Stimulated activated naive CD8-positive, alpha-beta T cell treated with anti-CD3 and anti-CD28 coated beads, Interleukin-15, Interleukin-2, amounts not matched to agents 100 ng/mL and 50 ng/mL, for 24 hours (primary cell): Measurements from ENCODE around the gene SLC38A1.
"Not testable (repeated sequence)": the region's sequence is repeated elsewhere in the genome, so short reads cannot be mapped to it uniquely, and the experiment has no call there.

Source experiments
- H3K27ac Mint-ChIP-seq: one replicate; pipeline ENCODE4 v1.8.0; 2021; ENCODE audit warnings: mild to moderate bottlenecking, mixed read lengths
- H3K27me3 Mint-ChIP-seq: one replicate; pipeline ENCODE4 v1.8.0; 2021; ENCODE audit warnings: mixed read lengths
- H3K36me3 Mint-ChIP-seq: one replicate; pipeline ENCODE4 v1.8.0; 2021; ENCODE audit warnings: low read depth, mixed read lengths
- H3K4me1 Mint-ChIP-seq: one replicate; pipeline ENCODE4 v1.8.0; 2021; ENCODE audit warnings: low read depth, mixed read lengths
- H3K4me3 Mint-ChIP-seq: one replicate; pipeline ENCODE4 v1.8.0; 2021; ENCODE audit warnings: mild to moderate bottlenecking, mixed read lengths
- H3K9me3 Mint-ChIP-seq: one replicate; pipeline ENCODE4 v1.8.0; 2021; ENCODE audit warnings: mixed read lengths

The SLC38A1 gene

DNA sequence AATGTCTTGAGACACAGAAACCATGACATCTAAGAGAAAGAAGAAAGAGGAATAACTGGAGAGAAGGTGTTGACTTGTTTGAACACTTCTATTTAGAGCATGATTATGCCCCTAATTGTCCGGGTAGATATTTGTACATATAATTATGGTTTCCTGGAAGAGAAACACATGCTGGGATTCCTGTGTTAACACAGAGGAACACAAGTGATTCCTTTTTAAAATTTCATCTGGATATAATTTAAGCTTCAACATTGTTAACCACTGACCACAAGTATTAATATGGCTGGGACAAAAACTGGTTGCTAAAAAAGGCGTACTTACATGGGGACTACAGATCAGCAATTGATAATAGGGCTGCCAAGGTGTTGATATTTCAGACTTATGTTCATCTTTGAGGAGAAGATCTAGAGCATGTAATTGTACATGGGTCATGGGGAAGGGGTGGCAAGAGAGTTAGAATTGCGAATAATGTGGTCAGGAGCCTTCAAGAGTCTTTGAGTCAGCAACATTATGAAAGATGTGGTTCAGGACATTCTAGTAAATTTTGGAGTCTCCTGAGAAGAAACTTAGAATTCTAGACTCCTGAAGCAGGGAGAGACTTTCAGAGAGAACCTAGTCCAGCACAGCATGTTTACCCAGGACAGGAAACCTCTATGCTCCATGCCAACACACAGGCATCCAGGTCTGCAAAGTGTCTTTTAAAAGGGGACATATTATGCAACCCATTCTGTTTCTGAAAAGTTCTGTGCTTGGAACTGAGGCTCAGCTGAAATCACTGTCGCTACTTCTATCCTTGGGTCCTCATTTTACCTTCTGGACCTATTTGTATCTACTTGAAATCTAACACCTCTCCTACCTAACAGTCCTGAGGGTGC lies 56.5 kb downstream of the SLC38A1 start:
- H3K4me3 Mint-ChIP-seq = peak overlapping the region; percentile 31
- H3K27me3 Mint-ChIP-seq = no peaks in the 10 kb centered on the region
- H3K4me1 Mint-ChIP-seq = peaks cover 99% of the 10 kb centered on the region
- H3K9me3 Mint-ChIP-seq = no peaks in the 10 kb centered on the region
- peak overlapping the region; percentile 99 for H3K27ac Mint-ChIP-seq
- peaks cover 80% of the 10 kb centered on the region for H3K36me3 Mint-ChIP-seq

DNA sequence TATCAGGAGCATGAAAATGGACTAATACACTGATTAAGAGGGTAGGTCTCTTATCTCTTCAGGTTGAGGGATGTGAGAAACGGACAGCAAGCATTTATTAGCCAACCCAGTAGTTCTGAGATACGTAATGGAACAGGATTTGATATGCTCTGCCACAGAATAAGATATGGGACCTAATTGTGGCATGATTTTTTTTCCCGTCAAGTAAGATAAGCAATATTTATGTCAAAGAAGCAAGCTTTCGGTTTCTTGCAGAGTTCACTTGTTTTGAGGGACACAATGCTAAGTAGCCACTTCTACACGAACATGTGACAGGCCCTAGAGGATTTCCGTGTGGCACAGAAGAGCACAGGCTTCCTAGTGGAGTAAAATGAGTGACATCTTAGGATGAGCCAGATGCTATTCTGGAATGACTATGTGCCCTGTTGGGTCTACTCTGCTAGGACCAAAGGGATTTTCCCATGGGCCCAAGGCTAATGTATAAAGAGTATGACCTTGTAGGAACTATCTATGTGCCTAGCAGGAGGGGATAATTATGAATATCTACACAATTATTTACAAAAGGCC lies 57.9 kb downstream of the SLC38A1 start:
- peak overlapping the region; percentile 99 for H3K27ac Mint-ChIP-seq
- peak overlapping the region; percentile 80 for H3K4me3 Mint-ChIP-seq
- no peaks in the 10 kb centered on the region for H3K9me3 Mint-ChIP-seq
- H3K27me3 Mint-ChIP-seq = no peaks in the 10 kb centered on the region
- H3K36me3 Mint-ChIP-seq = peaks cover 81% of the 10 kb centered on the region
- peaks cover 98% of the 10 kb centered on the region for H3K4me1 Mint-ChIP-seq

GRCh38 chr12:46209914-46210872 lies 58.6 kb downstream of the SLC38A1 start:
- H3K36me3 Mint-ChIP-seq = peaks cover 85% of the 10 kb centered on the region
- peaks cover 90% of the 10 kb centered on the region for H3K4me1 Mint-ChIP-seq
- H3K4me3 Mint-ChIP-seq = peak overlapping the region; percentile 80

DNA sequence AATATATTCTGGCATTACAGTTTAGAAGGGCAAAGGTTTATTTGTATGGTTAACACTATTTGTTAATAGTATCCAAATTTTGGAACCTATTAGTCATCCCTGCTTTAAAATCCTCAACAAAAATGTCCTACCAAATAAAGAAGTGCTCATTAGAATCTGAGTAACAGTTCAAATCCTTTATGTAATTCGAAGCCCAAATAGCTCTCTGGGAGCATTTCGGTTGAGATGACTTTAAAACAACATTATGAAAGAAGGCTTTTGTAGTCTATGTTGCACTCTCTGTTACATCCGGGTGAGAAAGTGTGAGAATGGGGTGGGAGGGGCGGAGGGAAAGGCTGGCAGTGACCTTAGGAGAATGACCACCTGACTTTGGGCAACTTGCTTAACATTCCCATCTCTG lies 59.7 kb downstream of the SLC38A1 start:
- Mint-ChIP-seq H3K9me3 (no peaks in the 10 kb centered on the region), H3K4me3 (peak overlapping the region; percentile 80), H3K27ac (peak overlapping the region; percentile 99), H3K36me3 (peaks cover 95% of the 10 kb centered on the region), H3K4me1 (peaks cover 81% of the 10 kb centered on the region), H3K27me3 (no peaks in the 10 kb centered on the region)

More at GRCh38 chr12:46209914-46210872, 58.6 kb downstream of the SLC38A1 start:
- Mint-ChIP-seq H3K9me3 (no peaks in the 10 kb centered on the region), H3K27me3 (no peaks in the 10 kb centered on the region), H3K27ac (peak overlapping the region; percentile 99)

- H3K9me3 Mint-ChIP-seq = no peaks in the 10 kb centered on the region
Observed at GRCh38 chr12:46208370-46208769, 60.5 kb downstream of the SLC38A1 start.

GRCh38 chr12:46207644-46208043 lies 61.2 kb downstream of the SLC38A1 start:
- no peaks in the 10 kb centered on the region for H3K9me3 Mint-ChIP-seq
- peak overlapping the region; percentile 22 for H3K4me3 Mint-ChIP-seq

More at GRCh38 chr12:46208370-46208769, 60.5 kb downstream of the SLC38A1 start:
- Mint-ChIP-seq H3K36me3 (peaks cover 96% of the 10 kb centered on the region), H3K27ac (peak overlapping the region; percentile 99), H3K27me3 (no peaks in the 10 kb centered on the region), H3K4me3 (no peak overlapping the region), H3K4me1 (peaks cover 73% of the 10 kb centered on the region)

GRCh38 chr12:46206471-46206870 lies 62.4 kb downstream of the SLC38A1 start:
- Mint-ChIP-seq H3K4me3 (no peak overlapping the region), H3K27me3 (no peaks in the 10 kb centered on the region), H3K9me3 (no peaks in the 10 kb centered on the region), H3K27ac (peak overlapping the region; percentile 76), H3K4me1 (peaks cover 57% of the 10 kb centered on the region), H3K36me3 (peaks cover 97% of the 10 kb centered on the region)

More at GRCh38 chr12:46207644-46208043, 61.2 kb downstream of the SLC38A1 start:
- Mint-ChIP-seq H3K27ac (peak overlapping the region; percentile 99), H3K4me1 (peaks cover 65% of the 10 kb centered on the region), H3K36me3 (peaks cover 97% of the 10 kb centered on the region), H3K27me3 (no peaks in the 10 kb centered on the region)

DNA sequence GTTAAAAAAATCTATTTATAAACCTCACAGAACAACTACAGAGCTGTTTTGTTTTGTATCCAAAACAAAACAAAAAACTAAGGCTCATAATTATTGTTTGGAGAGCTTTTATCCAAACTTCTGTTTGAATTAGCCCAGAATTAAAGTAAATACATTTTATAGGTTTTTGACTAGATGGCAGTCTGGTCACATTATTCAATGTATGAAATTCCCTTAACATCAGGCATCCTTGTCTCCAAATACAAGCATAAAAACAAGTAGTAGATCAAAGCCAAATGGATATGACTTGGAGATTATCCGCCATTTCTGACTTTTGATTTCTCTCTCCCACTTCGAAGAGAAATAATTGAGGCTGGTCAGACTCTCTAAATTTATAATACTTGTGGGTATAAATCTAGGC lies 63.5 kb downstream of the SLC38A1 start:
- H3K9me3 Mint-ChIP-seq = no peaks in the 10 kb centered on the region
- H3K27ac Mint-ChIP-seq = no peak overlapping the region
- no peak overlapping the region for H3K4me3 Mint-ChIP-seq
- peaks cover 45% of the 10 kb centered on the region for H3K4me1 Mint-ChIP-seq
- peaks cover 98% of the 10 kb centered on the region for H3K36me3 Mint-ChIP-seq
- no peaks in the 10 kb centered on the region for H3K27me3 Mint-ChIP-seq

GRCh38 chr12:46201284-46201789 lies 67.5 kb downstream of the SLC38A1 start:
- Mint-ChIP-seq H3K27ac (peak overlapping the region; percentile 19), H3K9me3 (no peaks in the 10 kb centered on the region), H3K27me3 (no peaks in the 10 kb centered on the region), H3K36me3 (peaks cover 97% of the 10 kb centered on the region), H3K4me3 (no peak overlapping the region), H3K4me1 (peaks cover 6% of the 10 kb centered on the region)

DNA sequence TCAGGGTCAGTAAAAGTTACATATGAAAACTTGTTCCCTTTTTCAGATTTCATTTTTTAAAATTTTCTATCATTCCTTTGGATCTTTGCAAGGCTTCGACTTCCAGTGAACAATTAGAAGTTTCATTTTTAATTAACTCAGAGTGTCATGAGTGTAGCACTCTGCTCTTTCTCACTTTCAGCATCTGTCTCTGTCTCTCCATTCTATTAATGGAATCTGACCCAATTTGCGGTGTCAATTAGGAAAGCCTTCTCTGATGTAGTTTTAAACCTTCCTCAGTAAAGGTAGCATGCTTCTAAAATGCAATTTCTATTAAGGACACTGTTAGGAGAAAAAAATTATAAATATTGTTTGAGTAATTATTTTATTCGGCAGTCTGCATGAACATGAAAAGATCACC lies 68.3 kb downstream of the SLC38A1 start:
- H3K27me3 Mint-ChIP-seq = no peaks in the 10 kb centered on the region
- H3K36me3 Mint-ChIP-seq = peaks cover 97% of the 10 kb centered on the region
- no peak overlapping the region for H3K27ac Mint-ChIP-seq

GRCh38 chr12:46198913-46199312 lies 69.9 kb downstream of the SLC38A1 start:
- peaks cover 4% of the 10 kb centered on the region for H3K9me3 Mint-ChIP-seq
- H3K4me3 Mint-ChIP-seq = no peak overlapping the region
- H3K27ac Mint-ChIP-seq = peak overlapping the region; percentile 63
- H3K4me1 Mint-ChIP-seq = peaks cover 8% of the 10 kb centered on the region
- no peaks in the 10 kb centered on the region for H3K27me3 Mint-ChIP-seq
- H3K36me3 Mint-ChIP-seq = peaks cover 97% of the 10 kb centered on the region

More for the DNA sequence above, 68.3 kb downstream of the SLC38A1 start:
- Mint-ChIP-seq H3K9me3 (peaks cover 4% of the 10 kb centered on the region), H3K4me1 (peaks cover 3% of the 10 kb centered on the region), H3K4me3 (no peak overlapping the region)

DNA sequence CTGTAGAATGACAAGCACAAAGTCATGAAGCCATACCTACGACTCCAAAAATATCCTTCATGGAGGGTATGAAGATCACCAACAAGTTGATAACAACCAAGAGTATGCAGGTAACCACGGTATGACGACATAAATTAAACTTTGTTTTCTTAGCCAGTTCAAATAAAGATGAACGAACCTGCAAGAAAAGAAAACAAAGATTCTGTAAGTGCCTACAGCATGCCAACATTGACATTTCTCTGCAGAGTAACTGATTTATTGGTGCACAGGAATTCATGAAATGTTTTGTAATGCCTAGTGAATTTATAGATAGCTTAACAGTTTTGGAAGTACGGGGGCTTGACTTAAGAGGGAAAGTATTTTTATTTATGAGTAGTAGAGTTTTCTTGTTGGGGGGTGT lies 71.0 kb downstream of the SLC38A1 start:
- Mint-ChIP-seq H3K27ac (no peak overlapping the region), H3K4me1 (peaks cover 15% of the 10 kb centered on the region), H3K27me3 (no peaks in the 10 kb centered on the region), H3K4me3 (no peak overlapping the region), H3K36me3 (peaks cover 97% of the 10 kb centered on the region), H3K9me3 (peaks cover 12% of the 10 kb centered on the region)

GRCh38 chr12:46190533-46190932 lies 78.3 kb downstream of the SLC38A1 start:
- peaks cover 29% of the 10 kb centered on the region for H3K9me3 Mint-ChIP-seq
- H3K4me3 Mint-ChIP-seq, H3K27me3 Mint-ChIP-seq: not testable (repeated sequence)
- H3K4me1 Mint-ChIP-seq = peaks cover 72% of the 10 kb centered on the region
- peaks cover 91% of the 10 kb centered on the region for H3K36me3 Mint-ChIP-seq
- H3K27ac Mint-ChIP-seq = peak overlapping the region; percentile 21

- Mint-ChIP-seq H3K4me1 (peaks cover 68% of the 10 kb centered on the region), H3K27ac (peak overlapping the region; percentile 74), H3K27me3 (no peaks in the 10 kb centered on the region), H3K36me3 (peaks cover 84% of the 10 kb centered on the region), H3K9me3 (peaks cover 23% of the 10 kb centered on the region), H3K4me3 (no peak overlapping the region)
Observed at GRCh38 chr12:46188170-46188569, 80.7 kb downstream of the SLC38A1 start.
